ENCODE results near the gene WNT9A.

DNA sequence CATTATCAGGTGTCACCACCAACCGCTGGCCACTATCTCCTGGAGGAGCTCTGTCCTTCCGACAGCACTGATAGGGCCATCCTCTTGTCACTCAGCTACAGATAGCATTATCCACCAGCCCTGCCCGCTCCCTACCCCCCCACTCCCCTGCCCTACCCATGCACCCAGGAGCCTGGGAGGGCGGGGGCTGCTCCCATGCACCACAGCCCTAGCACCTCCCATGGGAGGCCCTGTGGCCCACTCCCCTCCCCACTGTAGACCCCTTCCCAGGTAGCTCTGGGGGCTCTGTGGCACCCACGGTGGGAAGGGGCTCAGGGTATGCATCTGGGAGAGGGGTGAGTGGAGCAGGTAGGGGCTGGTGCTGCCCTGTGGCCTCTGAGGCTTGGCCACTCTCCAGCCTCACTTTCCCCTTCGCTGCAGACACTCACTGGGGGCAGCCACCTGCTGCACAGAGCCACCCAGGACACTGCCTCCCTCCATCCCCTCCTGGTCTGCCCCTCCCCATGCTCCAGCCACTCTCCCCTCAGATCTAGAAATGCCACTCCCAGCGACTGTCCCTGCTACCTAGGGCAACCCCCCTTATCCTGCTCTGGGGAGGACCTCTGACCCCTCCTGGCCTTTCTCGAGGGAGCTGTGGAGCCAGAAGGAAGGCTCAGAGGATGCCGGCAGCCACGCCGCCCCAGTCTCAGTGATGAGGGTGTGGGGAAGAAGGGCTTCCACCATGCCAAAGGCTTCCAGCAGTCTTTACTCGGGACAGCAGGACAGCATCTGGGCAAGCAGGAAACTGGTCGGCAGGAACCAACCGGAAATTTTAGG, 58.5 kb downstream of the WNT9A start:
- TF ChIP-seq, protein P1, sequence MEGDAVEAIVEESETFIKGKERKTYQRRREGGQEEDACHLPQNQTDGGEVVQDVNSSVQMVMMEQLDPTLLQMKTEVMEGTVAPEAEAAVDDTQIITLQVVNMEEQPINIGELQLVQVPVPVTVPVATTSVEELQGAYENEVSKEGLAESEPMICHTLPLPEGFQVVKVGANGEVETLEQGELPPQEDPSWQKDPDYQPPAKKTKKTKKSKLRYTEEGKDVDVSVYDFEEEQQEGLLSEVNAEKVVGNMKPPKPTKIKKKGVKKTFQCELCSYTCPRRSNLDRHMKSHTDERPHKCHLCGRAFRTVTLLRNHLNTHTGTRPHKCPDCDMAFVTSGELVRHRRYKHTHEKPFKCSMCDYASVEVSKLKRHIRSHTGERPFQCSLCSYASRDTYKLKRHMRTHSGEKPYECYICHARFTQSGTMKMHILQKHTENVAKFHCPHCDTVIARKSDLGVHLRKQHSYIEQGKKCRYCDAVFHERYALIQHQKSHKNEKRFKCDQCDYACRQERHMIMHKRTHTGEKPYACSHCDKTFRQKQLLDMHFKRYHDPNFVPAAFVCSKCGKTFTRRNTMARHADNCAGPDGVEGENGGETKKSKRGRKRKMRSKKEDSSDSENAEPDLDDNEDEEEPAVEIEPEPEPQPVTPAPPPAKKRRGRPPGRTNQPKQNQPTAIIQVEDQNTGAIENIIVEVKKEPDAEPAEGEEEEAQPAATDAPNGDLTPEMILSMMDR (IDR thresholded peaks at IDR 0.05; ENCODE audit: poor library complexity, severe bottlenecking), result no peak
- no peak for TF ChIP-seq POLR2AphosphoS5 (IDR thresholded peaks at IDR 0.05)
- TF ChIP-seq EP300 (conservative IDR thresholded peaks at IDR 0.05; ENCODE audit: poor library complexity, severe bottlenecking), result no peak
- TF ChIP-seq, protein P2, sequence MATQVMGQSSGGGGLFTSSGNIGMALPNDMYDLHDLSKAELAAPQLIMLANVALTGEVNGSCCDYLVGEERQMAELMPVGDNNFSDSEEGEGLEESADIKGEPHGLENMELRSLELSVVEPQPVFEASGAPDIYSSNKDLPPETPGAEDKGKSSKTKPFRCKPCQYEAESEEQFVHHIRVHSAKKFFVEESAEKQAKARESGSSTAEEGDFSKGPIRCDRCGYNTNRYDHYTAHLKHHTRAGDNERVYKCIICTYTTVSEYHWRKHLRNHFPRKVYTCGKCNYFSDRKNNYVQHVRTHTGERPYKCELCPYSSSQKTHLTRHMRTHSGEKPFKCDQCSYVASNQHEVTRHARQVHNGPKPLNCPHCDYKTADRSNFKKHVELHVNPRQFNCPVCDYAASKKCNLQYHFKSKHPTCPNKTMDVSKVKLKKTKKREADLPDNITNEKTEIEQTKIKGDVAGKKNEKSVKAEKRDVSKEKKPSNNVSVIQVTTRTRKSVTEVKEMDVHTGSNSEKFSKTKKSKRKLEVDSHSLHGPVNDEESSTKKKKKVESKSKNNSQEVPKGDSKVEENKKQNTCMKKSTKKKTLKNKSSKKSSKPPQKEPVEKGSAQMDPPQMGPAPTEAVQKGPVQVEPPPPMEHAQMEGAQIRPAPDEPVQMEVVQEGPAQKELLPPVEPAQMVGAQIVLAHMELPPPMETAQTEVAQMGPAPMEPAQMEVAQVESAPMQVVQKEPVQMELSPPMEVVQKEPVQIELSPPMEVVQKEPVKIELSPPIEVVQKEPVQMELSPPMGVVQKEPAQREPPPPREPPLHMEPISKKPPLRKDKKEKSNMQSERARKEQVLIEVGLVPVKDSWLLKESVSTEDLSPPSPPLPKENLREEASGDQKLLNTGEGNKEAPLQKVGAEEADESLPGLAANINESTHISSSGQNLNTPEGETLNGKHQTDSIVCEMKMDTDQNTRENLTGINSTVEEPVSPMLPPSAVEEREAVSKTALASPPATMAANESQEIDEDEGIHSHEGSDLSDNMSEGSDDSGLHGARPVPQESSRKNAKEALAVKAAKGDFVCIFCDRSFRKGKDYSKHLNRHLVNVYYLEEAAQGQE (IDR thresholded peaks at IDR 0.05; ENCODE audit: borderline replicate concordance), result no peak
- no peak for TF ChIP-seq RAD21 (conservative IDR thresholded peaks at IDR 0.05)
- no peak for TF ChIP-seq EZH2 (IDR thresholded peaks at IDR 0.05; ENCODE audit: borderline replicate concordance, insufficient read depth, low read length, poor library complexity, severe bottlenecking)
- TF ChIP-seq SMC3 (conservative IDR thresholded peaks at IDR 0.05; ENCODE audit: poor library complexity), result no peak
- TF ChIP-seq MXI1 (conservative IDR thresholded peaks at IDR 0.05; ENCODE audit: poor library complexity, severe bottlenecking), result no peak

Data from neural cell (in vitro differentiated cells).